ENCODE results near the gene PNPLA6. TPM values are rescaled to one million over a fixed set of nuclear protein-coding genes. Genes with fewer than 3 reads are reported as not detected.

The PNPLA6 gene
- total RNA-seq, result 190 TPM
- long read RNA-seq, full-length matches to known transcripts, result 44 of 377 reads
- long read RNA-seq, partial matches to known transcripts, result 268 of 377 reads
- long read RNA-seq, other reads (novel, unspliced or antisense), result 65 of 377 reads

DNA sequence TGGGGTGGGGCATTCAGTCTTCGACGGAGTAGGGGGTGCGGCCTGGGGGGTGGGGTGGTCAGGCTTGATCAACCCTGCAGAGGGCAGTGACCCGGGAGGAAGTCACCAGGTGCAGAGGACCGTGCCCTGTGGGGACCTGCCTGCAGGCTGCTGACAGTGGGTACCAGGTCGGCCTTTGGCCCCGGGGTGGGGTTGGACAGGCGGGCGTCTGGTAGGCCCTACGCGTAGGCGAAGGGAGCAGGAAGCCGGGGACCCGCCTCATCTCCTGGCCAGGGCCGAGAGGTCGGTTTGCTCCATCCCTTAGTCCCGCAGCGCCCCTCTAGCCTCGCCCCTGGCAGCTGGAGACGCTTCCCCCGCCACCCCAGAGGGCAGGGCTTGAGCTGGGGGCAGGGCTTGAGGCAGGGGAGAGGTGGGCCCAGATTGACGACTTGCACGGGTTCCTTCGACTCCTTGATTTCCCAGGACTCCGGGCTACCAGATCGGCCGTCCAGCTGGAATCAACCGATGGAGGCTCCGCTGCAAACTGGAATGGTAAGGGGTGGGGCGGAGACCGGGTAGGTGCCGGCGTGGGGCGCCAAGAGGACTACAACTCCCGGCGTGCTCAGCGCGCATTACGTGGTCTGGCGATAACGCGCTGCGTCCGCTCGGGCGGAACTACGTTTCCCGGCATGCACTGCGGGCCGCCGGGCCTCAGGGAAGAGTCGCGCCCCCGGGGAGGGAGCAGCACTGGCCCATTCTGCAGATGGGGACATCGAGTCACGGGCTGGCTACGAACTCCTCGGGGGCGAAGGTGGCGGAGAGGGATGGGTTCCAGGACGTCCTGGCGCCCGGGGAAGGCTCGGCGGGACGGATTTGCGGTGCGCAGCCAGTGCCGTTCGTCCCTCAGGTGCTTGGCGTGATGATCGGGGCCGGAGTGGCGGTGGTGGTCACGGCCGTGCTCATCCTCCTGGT, at the start of gene PNPLA6:
Gene PNPLA6 (plus strand): TSS at position 671 of the 951 bp plus-strand sequence. CDS start 72 bp downstream, at position 743.
- TF ChIP-seq CTCF (IDR thresholded peaks at IDR 0.05), result no peak
- intact Hi-C loops (cut with DNase I), result no loop called here
- no peaks in the 10 kb centered on the region for H3K9me3 ChIP-seq
- ATAC-seq, result peak; percentile 93
- H3K27me3 ChIP-seq, result no peaks in the 10 kb centered on the region
- H3K4me3 ChIP-seq, result peak within 1 kb of the TSS; percentile 97
- peaks cover 11% of the 10 kb centered on the region for H3K4me1 ChIP-seq
- DNase-seq, result peak; percentile 98
- peaks cover 47% of the 10 kb centered on the region for H3K36me3 ChIP-seq
- H3K27ac ChIP-seq, result peak within 1 kb of the TSS; percentile 88

GRCh38 chr19:7486923-7487322, 48.6 kb upstream of the PNPLA6 start:
- ATAC-seq (no peak), DNase-seq (no peak)
- Histone ChIP-seq H3K27me3 (no peaks in the 10 kb centered on the region), H3K9me3 (no peaks in the 10 kb centered on the region), H3K27ac (no peak overlapping the region), H3K4me3 (no peak overlapping the region), H3K4me1 (peaks cover 23% of the 10 kb centered on the region), H3K36me3 (no peaks in the 10 kb centered on the region)
- no peak for TF ChIP-seq CTCF (IDR thresholded peaks at IDR 0.05)
- intact Hi-C loops (cut with DNase I), result no loop called here

DNA sequence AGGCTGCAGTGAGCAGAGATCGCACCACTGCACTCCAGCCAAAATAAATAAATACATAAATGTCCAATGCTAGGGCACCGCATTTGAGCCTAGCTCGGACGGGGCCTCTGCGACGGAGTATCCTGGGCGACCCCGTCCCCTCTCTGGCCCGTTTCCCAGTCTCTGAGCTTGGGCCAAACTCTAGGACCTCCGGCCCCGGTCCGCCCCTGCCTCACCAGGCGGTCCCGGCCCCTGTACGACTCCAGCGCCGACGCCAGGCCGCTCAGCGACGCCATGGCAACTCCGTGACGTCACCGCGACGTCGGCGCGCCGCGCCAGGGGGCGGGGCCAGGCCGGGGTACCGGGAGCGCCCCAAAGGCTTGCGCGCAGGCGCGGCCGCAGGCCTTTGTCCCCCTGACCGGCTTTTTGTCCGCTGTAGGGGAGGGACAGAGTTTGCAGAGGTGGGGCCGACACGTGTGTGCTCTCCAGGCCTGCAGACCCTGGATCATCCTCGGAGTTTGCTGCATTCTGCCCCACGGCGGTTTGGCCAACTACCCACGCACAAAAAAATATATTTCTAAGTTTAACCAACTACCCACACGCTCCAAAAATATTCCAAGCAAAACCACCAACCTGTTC, 46.7 kb upstream of the PNPLA6 start, which contains the start of gene PEX11G:
Gene PEX11G (minus strand): TSS at position 300 of the 618 bp plus-strand sequence. CDS start 25 bp downstream, at position 275.
- TF ChIP-seq CTCF (IDR thresholded peaks at IDR 0.05), result no peak
- peak; percentile 98 for ATAC-seq
- peak; percentile 96 for DNase-seq
- no peaks in the 10 kb centered on the region for H3K9me3 ChIP-seq
- no peaks in the 10 kb centered on the region for H3K36me3 ChIP-seq
- intact Hi-C loops (cut with DNase I), result no loop called here
- no peaks in the 10 kb centered on the region for H3K27me3 ChIP-seq
- H3K4me3 ChIP-seq, result peak within 1 kb of the TSS; percentile 71
- peaks cover 9% of the 10 kb centered on the region for H3K4me1 ChIP-seq
- H3K27ac ChIP-seq, result peak within 1 kb of the TSS; percentile 91

- no peaks in the 10 kb centered on the region for H3K36me3 ChIP-seq
- peak overlapping the region; percentile 91 for H3K27ac ChIP-seq
- DNase-seq, result no peak
- TF ChIP-seq CTCF (IDR thresholded peaks at IDR 0.05), result no peak
- ATAC-seq, result no peak
- peaks cover 15% of the 10 kb centered on the region for H3K4me1 ChIP-seq
- no peaks in the 10 kb centered on the region for H3K9me3 ChIP-seq
- no peaks in the 10 kb centered on the region for H3K27me3 ChIP-seq
- H3K4me3 ChIP-seq, result peak overlapping the region; percentile 71
- intact Hi-C loops (cut with DNase I), result no loop called here
These were observed 45.9 kb upstream of the PNPLA6 start for GRCh38 chr19:7489609-7490044.

DNA sequence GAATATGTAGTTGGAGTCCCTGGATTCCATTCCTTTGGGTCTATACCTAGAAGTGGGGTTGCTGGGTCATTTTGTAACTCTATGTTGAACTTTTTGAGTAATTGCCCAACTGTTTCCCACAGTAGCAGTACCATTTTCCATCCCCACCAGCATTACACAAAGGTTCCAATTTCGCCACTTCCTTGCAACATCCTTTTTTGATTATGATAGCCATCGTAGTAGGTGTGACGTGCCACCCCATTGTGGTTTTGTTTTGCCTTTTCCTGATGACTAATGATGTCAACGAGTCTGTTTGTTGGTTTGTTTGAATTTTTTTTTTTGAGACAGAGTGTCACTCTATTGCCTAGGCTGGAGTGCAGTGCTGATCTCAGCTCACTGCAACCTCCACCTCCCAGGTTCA, 43.4 kb upstream of the PNPLA6 start:
- peak overlapping the region; percentile 36 for H3K27ac ChIP-seq
- ATAC-seq, result peak; percentile 28

More for the DNA sequence above, 43.4 kb upstream of the PNPLA6 start:
- Histone ChIP-seq H3K4me1 (peaks cover 15% of the 10 kb centered on the region), H3K9me3 (no peaks in the 10 kb centered on the region), H3K4me3 (no peak overlapping the region), H3K36me3 (no peaks in the 10 kb centered on the region), H3K27me3 (no peaks in the 10 kb centered on the region)
- no peak for TF ChIP-seq CTCF (IDR thresholded peaks at IDR 0.05)
- DNase-seq, result no peak
- intact Hi-C loops (cut with DNase I), result no loop called here
